HepG2 (cell line): ENCODE data around the gene PET100. TPM values are rescaled to one million over a fixed set of nuclear protein-coding genes. Genes with fewer than 3 reads are reported as not detected.

Experiments used
- ATAC-seq: fragments of 200-7000 bp; cut with Tn5 transposase; 3 replicates; pipeline ENCODE4 v1.9.1; 2020; ENCODE audit warnings: mild to moderate bottlenecking, moderate library complexity
- BruUV-seq: library from RNA; stranded (reverse); fragments of 400-500 nt; replicated peaks from 2 replicates; lab custom pipeline; 2021; lab: Mats Ljungman, UMichigan
- CTCF ChIA-PET: fragments of 300-600 bp; formaldehyde crosslinking; extraction: SDS; loops from one replicate; lab custom pipeline; 2021; ENCODE audit warnings: low total read pairs, inconsistent platforms, low intra/inter-chr PET ratio; lab: Yijun Ruan, JAX
- POLR2A ChIA-PET: fragments of 350-600 bp; sonication (Branson Sonifier 250); formaldehyde crosslinking; loops from one replicate; lab custom pipeline; 2020; ENCODE audit warnings: antibody characterized with exemption, inconsistent platforms; lab: Yijun Ruan, JAX
- DNase-seq: peaks from one replicate; pipeline ENCODE4 v3.0.0-alpha.2; 2015; ENCODE audit warnings: low spot score
- FAIRE-seq: peaks from 3 replicates; lab custom pipeline; 2011; peaks lifted over from hg19 to GRCh38; lab: Jason Lieb, UNC
- H2AFZ ChIP-seq: one replicate; pipeline ENCODE4 v1.6.1; 2011; ENCODE audit warnings: low read length, inconsistent platforms
- H3K27ac ChIP-seq: fragments of 300-600 bp; 3 replicates; pipeline ENCODE4 v1.8.0; 2011; ENCODE audit warnings: mixed run types, mild to moderate bottlenecking, mixed read lengths, low read length, inconsistent platforms; ENCODE audit not compliant: insufficient read depth; ENCODE audit errors: extremely low read length
- H3K27me3 ChIP-seq, 2 experiments: fragments of 200-600 bp in 1 of 2; 2 replicates in 1 of 2; 3 replicates in 1 of 2; pipeline versions ENCODE4 v1.6.0 to v1.8.0; 2011; ENCODE audit warnings: low read length in 2 of 2, mild to moderate bottlenecking in 2 of 2, moderate library complexity in 2 of 2, inconsistent platforms in 1 of 2; ENCODE audit not compliant: insufficient read depth in 2 of 2, control insufficient read depth in 1 of 2
- H3K36me3 ChIP-seq, 2 experiments: fragments of 200-600 bp in 1 of 2; replicated peaks in 1 of 2; 2 replicates in 1 of 2; 3 replicates in 1 of 2; pipeline versions ENCODE4 v1.5.1 to v1.8.0; 2011; ENCODE audit warnings: low read length in 2 of 2, inconsistent platforms in 1 of 2; ENCODE audit not compliant: insufficient read depth in 2 of 2, control insufficient read depth in 1 of 2
- H3K4me1 ChIP-seq: 2 replicates; pipeline ENCODE4 v1.5.1; 2012; ENCODE audit warnings: low read length, inconsistent platforms; ENCODE audit not compliant: insufficient read depth
- H3K4me2 ChIP-seq: 2 replicates; pipeline ENCODE4 v1.6.0; 2011; ENCODE audit warnings: low read depth, low read length, inconsistent platforms
- H3K4me3 ChIP-seq, 3 experiments: fragments of 200-600 bp in 1 of 3; sonication (generic), shearing (Covaris generic) in 1 of 3; replicated peaks in 1 of 3; 2 replicates each; pipeline ENCODE4 v1.5.1; 2011 to 2016; ENCODE audit warnings: low read length in 3 of 3, inconsistent platforms in 2 of 3, low read depth in 2 of 3, mild to moderate bottlenecking in 2 of 3, control low read depth in 1 of 3, mixed read lengths in 1 of 3; ENCODE audit not compliant: insufficient read depth in 1 of 3
- H3K79me2 ChIP-seq: one replicate; pipeline ENCODE4 v1.6.1; 2011; ENCODE audit warnings: low read length, inconsistent platforms; ENCODE audit not compliant: insufficient read depth
- H3K9ac ChIP-seq: 2 replicates; pipeline ENCODE4 v1.6.0; 2011; ENCODE audit warnings: mild to moderate bottlenecking, low read depth, low read length, inconsistent platforms; ENCODE audit not compliant: insufficient read depth
- H3K9me3 ChIP-seq: 2 replicates; pipeline ENCODE4 v1.5.1; 2012; ENCODE audit warnings: mild to moderate bottlenecking, low read length
- H4K20me1 ChIP-seq: 2 replicates; pipeline ENCODE4 v1.6.0; 2011; ENCODE audit warnings: inconsistent platforms, mild to moderate bottlenecking, low read length, moderate library complexity; ENCODE audit not compliant: insufficient read depth
- FOXP4 ChIP-seq: sonication (generic); formaldehyde crosslinking; IDR thresholded peaks from 2 replicates; pipeline ENCODE4 v1.4.0; 2020; ENCODE audit warnings: missing genetic modification reagents
- POLR2A ChIP-seq, 2 experiments: IDR thresholded peaks; 2 replicates each; pipeline ENCODE4 v1.6.1; 2011; ENCODE audit warnings: low read depth in 2 of 2, low read length in 2 of 2, mild to moderate bottlenecking in 1 of 2, moderate library complexity in 1 of 2; ENCODE audit not compliant: insufficient read depth in 1 of 2
- REL ChIP-seq: sonication (generic); formaldehyde crosslinking; conservative IDR thresholded peaks from 2 replicates; pipeline ENCODE4 v1.8.0; 2022; ENCODE audit warnings: mild to moderate bottlenecking, missing genetic modification reagents, moderate library complexity
- ZNF280D ChIP-seq: sonication (generic); formaldehyde crosslinking; IDR thresholded peaks from 2 replicates; pipeline ENCODE4 v1.5.1; 2020; ENCODE audit warnings: mild to moderate bottlenecking, missing genetic modification reagents
- WGBS: methylation state at CpG from one replicate; pipeline ENCODE4 v1.1.6; 2017; ENCODE audit warnings: low lambda C conversion rate; 5-methylcytosine and 5-hydroxymethylcytosine counted together
- in situ Hi-C: cut with HindIII; loops from 2 replicates; pipeline ENCODE4 v1.10.0; 2017; ENCODE audit warnings: low pct_unique_long_range_greater_than_20kb; ENCODE audit not compliant: extremely low pct_ligation_motif_present
- intact Hi-C: fragments of 100-400 bp; cut with micrococcal nuclease; formaldehyde crosslinking; loops from one replicate; pipeline ENCODE4 v1.10.0; 2022; ENCODE audit not compliant: unreplicated experiment
- polyA plus RNA-seq, 8 experiments: library from polyadenylated mRNA; depleted of rRNA in 3 of 8; stranded (reverse) in 7 of 8; unstranded in 1 of 8; fragments of >200 nt; fragmentation: Illumina TruSeq in 4 of 8; extraction: Trizol in 4 of 8; gene quantifications; 2 replicates each; pipeline versions ENCODE4 v1.2.1 to v1.2.3, GENCODE V29; 2011 to 2016; ENCODE audit warnings: low read depth in 4 of 8, missing spikeins in 1 of 8, mixed read lengths in 1 of 8; ENCODE audit not compliant: insufficient read depth in 1 of 8
- total RNA-seq, 5 experiments: library from RNA; depleted of rRNA; stranded (reverse); fragments of >200 nt; fragmentation: Illumina TruSeq; extraction: Trizol; gene quantifications; 2 replicates each; pipeline ENCODE4 v1.2.3, GENCODE V29; 2016; ENCODE audit warnings: low read depth in 1 of 5

The PET100 gene
- total and polyA plus RNA-seq, 2 of the 13 experiments (the other 11 are each of a cell fraction or from before 2014, with no cell fraction given), result 22.3 to 66.5 TPM

- POLR2A ChIA-PET, result no interaction called here
- Histone ChIP-seq H4K20me1 (no peaks in the 10 kb centered on the region), H3K4me3 (no peak overlapping the region), H3K27me3 (no peaks in the 10 kb centered on the region; a peak in 1 of 5 replicates), H3K9ac (no peak overlapping the region), H3K4me1 (no peaks in the 10 kb centered on the region; the same call in 1 of the 2 replicates), H3K36me3 (peaks cover 25 to 40% of the 10 kb centered on the region in 2 experiments), H2AFZ (no peak overlapping the region), H3K27ac (no peak overlapping the region), H3K79me2 (no peaks in the 10 kb centered on the region), H3K9me3 (no peaks in the 10 kb centered on the region), H3K4me2 (no peak overlapping the region)
- BruUV-seq, result no TSS peak
- in situ Hi-C loops, result no loop called here
- no peak for ATAC-seq
- WGBS, result 98% methylated on average over 10 of the region's 12 CpGs
- DNase-seq, result no peak
- intact Hi-C loops, result no loop called here
- CTCF ChIA-PET, result no interaction called here
- no peak for FAIRE-seq
- TF ChIP-seq REL (CRISPR knock-in tag), result no peak
- 0 out of 4 replicates have a peak, but pooled peaks of 1 of the 2 experiments have one; percentile 22 for TF ChIP-seq POLR2A (IDR thresholded peaks at IDR 0.05; ENCODE audit: insufficient read depth in 1 of 2, low read depth in 2 of 2, low read length in 2 of 2)
- no peak for TF ChIP-seq ZNF280D (CRISPR knock-in tag)
- TF ChIP-seq FOXP4 (CRISPR knock-in tag), result no peak
Measured at GRCh38 chr19:7617172-7617571, 12.4 kb upstream of the PET100 start.
